Stimulated activated CD8-positive, alpha-beta memory T cell treated with anti-CD3 and anti-CD28 coated beads, Interleukin-15, amount 100 ng/mL, for 1 hour (primary cell): ENCODE data around the gene NDRG4.

Experiments used
- DNase-seq: peaks from one replicate; pipeline ENCODE4 v3.0.0-alpha.2; 2020; ENCODE audit warnings: low read depth

NDRG4 gene

DNA sequence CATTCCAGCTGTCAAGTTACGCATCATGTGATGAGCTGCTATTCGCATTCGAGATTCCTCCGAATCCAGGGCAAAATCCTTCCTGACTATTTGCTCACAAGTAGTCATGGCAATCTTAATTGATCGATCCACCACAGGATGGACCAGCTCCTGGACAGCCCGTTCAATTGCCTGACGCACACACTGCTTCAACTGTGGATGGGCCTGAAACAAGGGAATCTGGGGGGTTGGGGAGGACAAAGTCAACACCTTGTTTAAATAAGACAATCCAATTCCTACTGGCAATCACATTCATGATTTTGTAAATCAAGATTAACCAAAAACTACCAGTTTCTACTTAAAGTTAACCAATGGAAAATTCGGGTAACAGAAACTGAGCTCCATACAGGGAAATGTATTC lies 43.7 kb downstream of the NDRG4 start:
- no peak for DNase-seq

- DNase-seq: no peak
These were observed 48.4 kb downstream of the NDRG4 start for GRCh38 chr16:58548378-58548777.

DNA sequence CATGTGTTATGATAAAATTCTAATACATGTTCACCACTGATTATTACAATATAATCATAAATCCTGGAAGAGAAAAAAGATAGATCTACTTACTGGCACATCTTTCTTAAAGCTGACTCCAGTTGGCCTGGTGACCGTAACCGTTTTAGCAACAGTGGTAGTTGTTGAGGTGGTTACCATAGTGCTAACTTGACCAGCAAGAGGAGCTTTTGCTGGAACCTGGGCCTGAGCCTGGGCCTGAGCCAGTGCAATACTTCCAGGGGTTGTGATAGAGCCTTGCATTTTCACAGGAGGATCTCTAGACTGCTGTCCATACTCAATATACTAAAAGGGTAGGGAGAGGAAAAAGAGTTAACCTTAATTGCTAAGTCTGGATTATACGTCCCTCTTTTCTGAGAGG lies 51.6 kb downstream of the NDRG4 start:
- DNase-seq: no peak

DNA sequence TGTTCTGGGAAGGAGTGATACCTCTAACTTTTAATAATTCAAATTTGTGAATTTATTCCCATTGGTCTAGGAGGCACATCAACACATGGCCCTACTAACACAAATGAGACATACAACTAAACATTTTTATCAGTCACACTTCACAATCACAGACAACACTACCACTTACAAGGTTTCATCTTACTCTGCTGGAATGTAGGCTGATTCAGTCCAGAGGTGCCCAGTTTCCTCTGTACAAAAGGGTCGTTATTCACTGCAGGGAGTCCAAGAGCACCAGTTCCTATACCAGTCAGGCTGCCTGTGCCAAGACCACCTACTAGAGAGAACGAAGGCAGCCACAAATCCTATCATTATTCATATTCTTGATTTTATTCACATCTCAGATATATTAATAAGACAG lies 56.7 kb downstream of the NDRG4 start:
- no peak for DNase-seq
